Activated CD4-positive, alpha-beta T cell treated with anti-CD3 and anti-CD28 coated beads for 36 hours (primary cell): ENCODE measurements around the gene ZMIZ1. TPM values are rescaled to one million over a fixed set of nuclear protein-coding genes. Genes with fewer than 3 reads are reported as not detected.
A peak's percentile ranks its signal among the peaks of the same experiment; 100 is the strongest.

Source experiments
- ATAC-seq: fragments of 200-7000 bp; cut with Tn5 transposase; one replicate; pipeline ENCODE4 v1.10.0; 2021; ENCODE audit warnings: mild to moderate bottlenecking, moderate library complexity
- CTCF ChIA-PET: fragments of 350-600 bp; sonication (Branson Sonifier 250); formaldehyde crosslinking; loops from one replicate; lab custom pipeline; 2021; ENCODE audit warnings: antibody characterized with exemption; lab: Charles Lee
- POLR2A ChIA-PET: fragments of 350-600 bp; sonication (Branson Sonifier 250); formaldehyde crosslinking; loops from one replicate; lab custom pipeline; 2021; ENCODE audit warnings: antibody characterized with exemption, inconsistent platforms; lab: Charles Lee
- DNase-seq: peaks from one replicate; pipeline ENCODE4 v3.0.0-alpha.2; 2020
- H3K27ac Mint-ChIP-seq: one replicate; pipeline ENCODE4 v1.8.0; 2021; ENCODE audit warnings: mixed read lengths
- H3K27me3 Mint-ChIP-seq: one replicate; pipeline ENCODE4 v1.8.0; 2021; ENCODE audit warnings: mixed read lengths
- H3K36me3 Mint-ChIP-seq: one replicate; pipeline ENCODE4 v1.8.0; 2021; ENCODE audit warnings: low read depth, mixed read lengths
- H3K4me1 Mint-ChIP-seq: one replicate; pipeline ENCODE4 v1.8.0; 2021; ENCODE audit warnings: mixed read lengths
- H3K4me3 Mint-ChIP-seq: one replicate; pipeline ENCODE4 v1.8.0; 2021; ENCODE audit warnings: mild to moderate bottlenecking, moderate library complexity, mixed read lengths
- H3K9me3 Mint-ChIP-seq: one replicate; pipeline ENCODE4 v1.8.0; 2021; ENCODE audit warnings: low read depth, mixed read lengths
- intact Hi-C, 2 experiments: fragments of 100-400 bp; cut with DNase I in 1 of 2; cut with micrococcal nuclease in 1 of 2; formaldehyde crosslinking; loops; one replicate each; pipeline versions ENCODE4 v1.14.2 to v1.15.1; 2022 to 2024; cut with DNase I, micrococcal nuclease
- total RNA-seq, 2 experiments: library from RNA; stranded (reverse); gene quantifications; one replicate each; pipeline ENCODE4 v1.2.3, GENCODE V29; 2021

Gene ZMIZ1
- total RNA-seq, 2 experiments from 2014 or later, result 33.9 to 34.3 TPM

DNA sequence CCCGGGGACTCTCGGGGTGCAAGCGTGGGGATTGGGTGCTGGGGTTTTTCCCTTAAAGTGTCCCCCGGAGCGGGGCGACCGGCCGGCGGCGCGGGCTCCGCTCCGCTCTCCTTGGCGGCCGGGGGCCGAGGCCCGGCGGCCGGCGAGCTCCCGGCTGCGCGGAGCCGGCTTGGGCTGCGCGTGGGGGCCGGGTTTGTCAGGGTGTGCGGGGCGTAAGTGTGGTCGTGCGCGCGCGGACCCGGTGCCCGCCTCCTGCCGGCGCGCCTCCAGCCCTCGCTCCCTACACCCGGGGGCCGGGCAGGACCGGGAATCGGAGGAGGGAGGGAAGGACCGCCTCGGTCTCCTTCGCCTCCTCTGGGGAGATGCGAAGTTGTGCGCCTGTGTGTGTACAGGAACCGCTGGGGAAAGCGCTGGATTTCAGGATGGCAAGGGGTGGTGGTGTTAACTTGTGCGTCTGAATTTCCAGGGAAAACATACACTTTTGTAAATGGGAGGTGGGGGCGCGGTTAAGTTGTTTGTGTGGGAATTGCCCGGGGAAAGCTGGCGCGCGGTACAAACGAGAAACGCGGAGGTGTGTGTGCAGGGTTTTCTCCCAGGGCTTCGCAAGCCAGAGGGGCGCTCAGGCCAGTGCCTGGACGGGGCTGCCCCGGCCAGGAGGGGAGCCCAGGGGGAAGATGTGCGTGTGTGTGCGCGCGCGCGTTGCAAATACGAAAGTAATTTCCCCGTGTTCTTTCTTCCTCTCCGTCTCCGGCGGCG is 737 bp downstream of the ZMIZ1 start:
- H3K27ac Mint-ChIP-seq, result peak overlapping the region; percentile 27
- intact Hi-C loops, result loop anchor here (1.0 to 10.0 kb wide), 8 partner anchors 95 to 1042 kb away; partner anchors contain the start of genes POLR3A (in 1 of the 2) and PPIF (in 1 of the 2)
- H3K4me3 Mint-ChIP-seq, result peak overlapping the region; percentile 73
- DNase-seq (peak; percentile 68), ATAC-seq (peak; percentile 11)
- peaks cover 3% of the 10 kb centered on the region for H3K27me3 Mint-ChIP-seq
- POLR2A ChIA-PET, result no interaction called here
- peaks cover 24% of the 10 kb centered on the region for H3K4me1 Mint-ChIP-seq
- H3K36me3 Mint-ChIP-seq, result no peaks in the 10 kb centered on the region
- H3K9me3 Mint-ChIP-seq, result no peaks in the 10 kb centered on the region
- CTCF ChIA-PET, result interaction anchor here (0.7 kb wide), 1 partner anchor 65 kb away, joined by 3 read pairs; no protein-coding TSS in a partner anchor

GRCh38 chr10:79070081-79070605 is 1.4 kb downstream of the ZMIZ1 start:
- Mint-ChIP-seq H3K4me3 (peak overlapping the region; percentile 73), H3K36me3 (no peaks in the 10 kb centered on the region), H3K4me1 (peaks cover 22% of the 10 kb centered on the region), H3K9me3 (no peaks in the 10 kb centered on the region), H3K27ac (peak overlapping the region; percentile 27), H3K27me3 (peaks cover 3% of the 10 kb centered on the region)
- POLR2A ChIA-PET, result no interaction called here
- no peak for ATAC-seq
- intact Hi-C loops, result loop anchor here in 1 of 2 experiments (5.0 kb wide), 1 partner anchor 127 kb away; no protein-coding TSS in a partner anchor
- DNase-seq, result no peak
- CTCF ChIA-PET, result interaction anchor here (0.7 kb wide), 1 partner anchor 64 kb away, joined by 3 read pairs; no protein-coding TSS in a partner anchor

DNA sequence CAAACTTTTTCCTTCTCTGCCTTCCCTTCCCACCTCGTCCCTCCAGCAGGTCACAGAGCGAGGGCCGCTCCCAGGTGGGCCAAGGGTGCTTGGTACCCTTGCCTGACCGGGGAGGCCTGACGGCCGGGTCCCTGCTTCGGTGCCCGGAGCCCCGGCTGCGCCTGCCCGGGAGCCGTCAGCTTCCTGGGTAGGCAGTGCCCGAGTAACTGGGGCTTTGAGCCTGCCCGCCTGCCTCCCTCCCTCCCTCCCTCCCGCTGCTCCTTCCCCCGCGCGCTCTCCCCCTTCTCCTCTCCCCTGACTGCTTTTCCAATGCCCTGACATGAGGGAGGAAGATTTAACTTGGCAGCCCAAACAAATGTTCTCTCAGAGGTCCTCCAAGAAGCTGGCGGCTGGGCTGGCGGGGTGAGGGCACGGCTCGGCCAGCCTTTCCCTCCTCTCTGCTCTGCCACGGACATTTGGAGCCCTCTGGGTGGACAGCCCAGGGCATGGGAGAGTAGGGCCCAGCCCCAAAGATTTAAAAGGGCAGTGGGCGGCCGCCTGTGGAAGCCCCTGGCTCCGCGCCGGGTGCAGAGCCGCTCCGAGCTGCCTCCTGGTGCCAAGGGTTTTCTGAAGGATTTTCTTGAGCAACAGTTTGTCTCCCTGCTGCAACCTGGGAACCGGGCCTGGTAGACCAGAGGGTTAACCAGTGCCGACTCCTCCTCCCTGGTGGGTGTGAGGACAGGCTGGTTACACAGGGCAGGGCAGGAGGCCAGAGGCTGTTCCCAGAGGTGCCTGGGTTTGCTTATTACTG is 2.0 kb downstream of the ZMIZ1 start:
- intact Hi-C loops, result loop anchor here in 1 of 2 experiments (5.0 kb wide), 1 partner anchor 126 kb away; no protein-coding TSS in a partner anchor
- no peak for ATAC-seq
- ChIA-PET POLR2A (interaction anchor here (0.8 kb wide), 1 partner anchor 97 kb away, joined by 3 read pairs; no protein-coding TSS in a partner anchor), CTCF (interaction anchor here (0.6 to 1.3 kb wide), 3 partner anchors 16 to 301 kb away, joined by 3 to 5 read pairs (median 3); no protein-coding TSS in a partner anchor)
- Mint-ChIP-seq H3K4me1 (peaks cover 19% of the 10 kb centered on the region), H3K9me3 (no peaks in the 10 kb centered on the region), H3K27ac (no peak overlapping the region), H3K27me3 (peaks cover 3% of the 10 kb centered on the region), H3K4me3 (peak overlapping the region; percentile 73), H3K36me3 (no peaks in the 10 kb centered on the region)
- peak; percentile 58 for DNase-seq

DNA sequence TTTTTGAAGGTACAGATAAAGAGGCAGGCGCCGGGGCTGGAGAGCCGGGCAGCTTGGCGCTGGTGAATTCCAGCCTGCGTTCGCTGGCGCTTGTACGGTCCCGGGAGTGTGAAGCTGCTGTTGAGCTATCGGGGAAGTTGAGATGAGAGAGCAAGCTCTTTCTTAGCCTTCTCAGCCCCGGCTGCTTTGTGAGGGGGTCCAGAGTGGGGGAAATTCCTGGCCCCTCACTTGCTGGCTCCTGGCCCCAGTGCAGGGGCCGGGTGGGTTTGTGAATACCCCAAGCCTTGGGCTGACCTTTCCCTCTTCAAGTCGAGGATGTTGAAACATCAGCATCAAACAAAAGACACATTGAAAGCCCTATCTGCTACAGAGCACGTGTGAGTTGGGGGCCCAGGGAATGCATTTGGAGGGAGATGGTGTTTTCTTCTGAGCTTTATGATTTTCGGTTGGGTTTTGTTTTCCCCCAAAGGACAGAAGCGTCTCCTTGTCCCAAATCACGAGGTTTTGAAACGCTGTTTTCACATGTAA is 2.7 kb downstream of the ZMIZ1 start:
- Mint-ChIP-seq H3K27me3 (peaks cover 3% of the 10 kb centered on the region), H3K27ac (no peak overlapping the region), H3K4me3 (peak overlapping the region; percentile 73), H3K9me3 (no peaks in the 10 kb centered on the region), H3K4me1 (peaks cover 17% of the 10 kb centered on the region), H3K36me3 (no peaks in the 10 kb centered on the region)
- ATAC-seq (no peak), DNase-seq (no peak)
- ChIA-PET CTCF (interaction anchor here (0.6 to 1.3 kb wide), 3 partner anchors 16 to 301 kb away, joined by 3 to 5 read pairs (median 3); no protein-coding TSS in a partner anchor), POLR2A (interaction anchor here (0.8 kb wide), 1 partner anchor 98 kb away, joined by 3 read pairs; no protein-coding TSS in a partner anchor)
- intact Hi-C loops, result loop anchor here in 1 of 2 experiments (5.0 kb wide), 1 partner anchor 126 kb away; no protein-coding TSS in a partner anchor

GRCh38 chr10:79072041-79072441 is 3.3 kb downstream of the ZMIZ1 start:
- intact Hi-C loops, result loop anchor here in 1 of 2 experiments (5.0 kb wide), 1 partner anchor 125 kb away; no protein-coding TSS in a partner anchor
- CTCF ChIA-PET, result interaction anchor here (1.3 kb wide), 1 partner anchor 17 kb away, joined by 3 read pairs; no protein-coding TSS in a partner anchor
- ATAC-seq (no peak), DNase-seq (no peak)
- no peaks in the 10 kb centered on the region for H3K9me3 Mint-ChIP-seq
- POLR2A ChIA-PET, result no interaction called here
- no peak overlapping the region for H3K27ac Mint-ChIP-seq
- H3K4me1 Mint-ChIP-seq, result peaks cover 14% of the 10 kb centered on the region
- H3K36me3 Mint-ChIP-seq, result no peaks in the 10 kb centered on the region
- peaks cover 3% of the 10 kb centered on the region for H3K27me3 Mint-ChIP-seq
- H3K4me3 Mint-ChIP-seq, result no peak overlapping the region

- Mint-ChIP-seq H3K36me3 (no peaks in the 10 kb centered on the region), H3K27ac (no peak overlapping the region), H3K4me3 (no peak overlapping the region), H3K9me3 (no peaks in the 10 kb centered on the region), H3K27me3 (peaks cover 3% of the 10 kb centered on the region), H3K4me1 (peaks cover 11% of the 10 kb centered on the region)
- no peak for ATAC-seq
- intact Hi-C loops, result loop anchor here in 1 of 2 experiments (5.0 kb wide), 1 partner anchor 124 kb away; no protein-coding TSS in a partner anchor
- CTCF ChIA-PET, result interaction anchor here (1.0 kb wide), 1 partner anchor 28 kb away, joined by 3 read pairs; no protein-coding TSS in a partner anchor
- POLR2A ChIA-PET, result no interaction called here
- DNase-seq, result peak; percentile 6
Measured at GRCh38 chr10:79072994-79073645, 4.4 kb downstream of the ZMIZ1 start.

GRCh38 chr10:79073784-79074432 is 5.1 kb downstream of the ZMIZ1 start:
- POLR2A ChIA-PET, result no interaction called here

DNA sequence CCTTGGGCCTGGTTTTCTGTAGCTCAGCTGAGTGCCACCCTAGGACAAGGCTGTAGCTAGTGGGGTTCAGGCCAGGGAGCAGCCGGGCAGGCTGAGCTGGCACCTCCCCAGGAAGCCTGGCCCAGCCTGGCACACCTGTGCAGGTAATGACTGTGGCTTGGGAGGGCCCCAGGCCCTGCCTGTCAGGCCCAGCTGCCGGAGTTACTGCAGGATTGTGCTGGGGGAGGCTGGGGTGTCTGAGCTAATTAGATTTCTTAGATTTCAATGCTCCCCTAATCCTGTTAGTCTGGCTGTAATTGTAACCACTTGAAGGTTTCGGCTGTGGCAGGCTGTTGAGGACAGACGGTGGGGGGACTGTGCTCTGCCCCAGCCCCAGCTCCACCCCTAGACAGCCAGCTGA is 6.0 kb downstream of the ZMIZ1 start:
- Mint-ChIP-seq H3K4me3 (no peak overlapping the region), H3K4me1 (peaks cover 13% of the 10 kb centered on the region), H3K9me3 (no peaks in the 10 kb centered on the region), H3K27ac (no peak overlapping the region), H3K27me3 (peaks cover 3% of the 10 kb centered on the region), H3K36me3 (no peaks in the 10 kb centered on the region)
- CTCF ChIA-PET, result interaction anchor here (1.5 kb wide), 1 partner anchor 120 kb away, joined by 6 read pairs; no protein-coding TSS in a partner anchor
- intact Hi-C loops, result loop anchor here in 1 of 2 experiments (5.0 kb wide), 1 partner anchor 123 kb away; no protein-coding TSS in a partner anchor
- DNase-seq (no peak), ATAC-seq (no peak)
- POLR2A ChIA-PET, result interaction anchor here (0.6 kb wide), 1 partner anchor 140 kb away, joined by 4 read pairs; no protein-coding TSS in a partner anchor

More at GRCh38 chr10:79073784-79074432, 5.1 kb downstream of the ZMIZ1 start:
- H3K36me3 Mint-ChIP-seq, result no peaks in the 10 kb centered on the region
- no peak for ATAC-seq
- no peak overlapping the region for H3K4me3 Mint-ChIP-seq
- H3K4me1 Mint-ChIP-seq, result peaks cover 13% of the 10 kb centered on the region
- H3K27me3 Mint-ChIP-seq, result peaks cover 3% of the 10 kb centered on the region
- H3K27ac Mint-ChIP-seq, result no peak overlapping the region
- intact Hi-C loops, result loop anchor here in 1 of 2 experiments (5.0 kb wide), 1 partner anchor 123 kb away; no protein-coding TSS in a partner anchor
- CTCF ChIA-PET, result interaction anchor here (1.5 kb wide), 1 partner anchor 121 kb away, joined by 6 read pairs; no protein-coding TSS in a partner anchor
- no peaks in the 10 kb centered on the region for H3K9me3 Mint-ChIP-seq
- no peak for DNase-seq

DNA sequence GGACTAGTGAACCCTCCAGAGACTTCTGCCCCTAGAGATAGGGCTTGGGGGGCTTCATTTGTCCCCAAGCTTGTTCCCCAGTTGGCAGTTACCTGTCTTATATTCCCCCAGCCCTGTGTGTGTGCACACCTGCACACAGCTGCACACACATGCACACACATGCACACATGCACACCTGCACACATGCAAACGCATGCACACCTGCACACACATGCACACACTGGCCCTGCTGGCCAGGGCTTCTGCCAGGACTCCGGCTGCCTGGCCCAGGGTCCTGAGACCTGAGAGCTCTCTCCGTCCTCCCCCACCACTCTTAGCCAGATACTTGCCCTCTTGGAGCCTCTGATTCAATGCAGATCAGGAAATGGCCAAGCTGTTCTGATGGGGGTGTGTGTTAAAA is 6.7 kb downstream of the ZMIZ1 start:
- CTCF ChIA-PET, result no interaction called here
- Mint-ChIP-seq H3K27me3 (peaks cover 3% of the 10 kb centered on the region), H3K27ac (no peak overlapping the region), H3K36me3 (no peaks in the 10 kb centered on the region), H3K4me1 (peaks cover 13% of the 10 kb centered on the region), H3K4me3 (no peak overlapping the region), H3K9me3 (no peaks in the 10 kb centered on the region)
- ATAC-seq (no peak), DNase-seq (no peak)
- intact Hi-C loops, result no loop called here
- POLR2A ChIA-PET, result interaction anchor here (0.6 kb wide), 1 partner anchor 140 kb away, joined by 4 read pairs; no protein-coding TSS in a partner anchor
